ENCODE data around the gene CD70. TPM values are rescaled to one million over a fixed set of nuclear protein-coding genes. Genes with fewer than 3 reads are reported as not detected.
A peak's percentile ranks its signal among the peaks of the same experiment; 100 is the strongest.
"Not testable (repeated sequence)": the region's sequence is repeated elsewhere in the genome, so short reads cannot be mapped to it uniquely, and the experiment has no call there.

The CD70 gene
- polyA plus RNA-seq, 3 donors from 2014 or later, result 0.39 to 0.76 TPM; not detected in 1

- DNase-seq, result no peak
- Mint-ChIP-seq H3K36me3 (peaks cover 0 to 4% (median 0%) of the 10 kb centered on the region in 3 donors), H3K27me3 (ENCODE audit: low read depth in 3 of 3) (peaks cover 3 to 20% (median 9%) of the 10 kb centered on the region in 3 donors), H3K4me1 (no peaks in the 10 kb centered on the region), H3K27ac (no peak overlapping the region), H3K9me3 (peaks cover 0 to 5% (median 0%) of the 10 kb centered on the region in 6 donors), H3K4me3 (no peak overlapping the region)
Measured at GRCh38 chr19:6571167-6571566, 19.8 kb downstream of the CD70 start.

DNA sequence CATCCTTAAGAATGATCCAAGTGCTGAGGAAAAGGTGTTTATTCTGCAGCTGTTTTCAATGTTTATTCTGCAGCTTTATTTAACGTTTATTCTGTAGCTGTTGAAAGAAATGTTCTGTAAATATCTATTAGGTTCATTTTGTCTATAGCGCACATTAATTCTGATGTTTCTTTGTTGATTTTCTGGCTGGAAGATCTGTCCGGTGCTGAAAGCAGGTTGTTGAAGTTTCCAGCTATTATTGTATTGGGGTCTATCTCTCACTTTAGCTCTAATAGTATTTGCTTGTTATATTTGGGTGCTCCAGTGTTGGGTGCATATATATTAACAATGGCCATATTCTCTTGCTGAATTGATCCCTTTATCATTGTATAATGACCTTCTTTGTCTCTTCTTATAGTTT, 20.2 kb downstream of the CD70 start:
- Mint-ChIP-seq H3K36me3 (peaks cover 0 to 4% (median 0%) of the 10 kb centered on the region in 3 donors), H3K27me3 (ENCODE audit: low read depth in 3 of 3) (peaks cover 3 to 23% (median 9%) of the 10 kb centered on the region in 3 donors), H3K9me3 (peaks cover 0 to 5% (median 0%) of the 10 kb centered on the region in 6 donors), H3K4me3 (no peak overlapping the region), H3K4me1 (no peaks in the 10 kb centered on the region), H3K27ac (no peak overlapping the region)
- DNase-seq, result no peak

DNA sequence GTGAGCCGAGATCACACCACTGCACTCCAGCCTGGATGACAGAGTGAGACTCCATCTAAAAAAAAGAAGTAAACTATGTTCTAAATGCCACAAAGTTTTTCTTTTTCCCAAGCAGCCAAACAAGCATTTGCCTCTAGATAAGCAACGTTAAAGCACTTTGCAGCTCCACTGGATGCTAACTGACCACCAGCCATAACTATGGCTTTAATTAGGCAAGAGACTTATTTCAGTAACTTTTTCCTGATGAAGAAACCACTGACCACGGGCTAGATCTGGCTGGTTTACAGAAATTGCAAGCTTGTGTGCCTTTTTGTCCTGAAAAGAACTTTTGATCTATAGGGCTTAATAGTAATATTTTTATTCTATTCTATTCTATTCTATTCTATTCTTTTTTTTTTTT, 22.1 kb downstream of the CD70 start:
- Mint-ChIP-seq H3K4me1 (no peaks in the 10 kb centered on the region), H3K4me3 (no peak overlapping the region), H3K9me3 (peaks cover 0 to 11% (median 4%) of the 10 kb centered on the region in 6 donors), H3K36me3 (peaks cover 0 to 4% (median 0%) of the 10 kb centered on the region in 3 donors), H3K27me3 (ENCODE audit: low read depth in 3 of 3) (peaks cover 8 to 23% (median 11%) of the 10 kb centered on the region in 3 donors), H3K27ac (no peak overlapping the region)
- no peak for DNase-seq

DNA sequence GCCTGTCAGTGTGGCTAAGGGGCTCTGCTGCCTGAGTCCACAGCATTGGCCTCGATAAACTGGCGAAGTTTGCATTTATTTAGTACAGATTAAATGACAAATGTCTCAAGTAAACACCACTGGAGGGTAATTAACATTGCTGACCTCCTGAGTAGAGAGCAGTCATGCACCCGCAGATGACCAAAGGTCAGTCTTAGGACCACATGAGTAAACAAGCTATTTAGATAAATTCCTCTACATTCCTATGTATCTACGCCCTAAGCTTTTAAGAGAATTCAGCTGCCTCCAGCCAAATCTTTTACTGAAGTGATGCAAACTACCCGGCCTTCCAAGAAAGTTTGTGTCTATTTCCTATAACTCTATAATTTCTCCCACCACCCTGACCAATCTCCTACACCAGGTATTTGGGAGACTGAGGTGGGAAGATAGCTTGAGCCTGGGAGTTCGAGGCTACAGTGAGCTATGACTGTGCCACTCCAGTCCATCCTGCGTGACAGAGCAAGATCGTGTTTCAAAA, 22.9 kb downstream of the CD70 start:
- Mint-ChIP-seq H3K27ac (no peak overlapping the region), H3K36me3 (peaks cover 0 to 4% (median 0%) of the 10 kb centered on the region in 3 donors), H3K27me3 (ENCODE audit: low read depth in 3 of 3) (peaks cover 8 to 24% (median 11%) of the 10 kb centered on the region in 3 donors), H3K4me3 (no peak overlapping the region), H3K9me3 (peaks cover 0 to 11% (median 4%) of the 10 kb centered on the region in 6 donors), H3K4me1 (no peaks in the 10 kb centered on the region)
- DNase-seq, result no peak

GRCh38 chr19:6566727-6567126, 24.2 kb downstream of the CD70 start:
- peaks cover 5 to 23% (median 10%) of the 10 kb centered on the region in 3 donors for H3K27me3 Mint-ChIP-seq (ENCODE audit: low read depth in 3 of 3)
- H3K4me1 Mint-ChIP-seq, H3K27ac Mint-ChIP-seq, H3K4me3 Mint-ChIP-seq, H3K36me3 Mint-ChIP-seq, DNase-seq: not testable (repeated sequence)
- H3K9me3 Mint-ChIP-seq, result peaks cover 0 to 11% (median 4%) of the 10 kb centered on the region in 6 donors

DNA sequence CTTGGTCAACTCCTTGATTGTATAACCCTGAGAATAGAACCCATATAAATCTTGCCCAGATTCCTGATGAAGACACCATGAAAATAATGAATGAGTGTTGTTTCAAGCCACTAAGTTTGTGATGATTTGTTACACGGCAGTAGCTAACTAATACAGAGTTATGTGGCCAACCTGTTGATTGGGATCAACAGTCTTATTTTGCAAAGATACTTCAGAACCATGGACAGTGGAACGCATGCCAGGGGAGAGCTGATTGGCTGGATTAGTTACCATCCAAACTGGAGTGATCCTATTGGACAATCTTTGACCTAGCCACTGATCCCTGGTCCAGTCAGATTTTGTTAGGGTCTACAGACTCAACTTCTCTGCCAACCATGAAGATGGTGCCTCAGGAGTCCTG, 26.6 kb downstream of the CD70 start:
- peaks cover 0 to 7% (median 2%) of the 10 kb centered on the region in 6 donors for H3K9me3 Mint-ChIP-seq

DNA sequence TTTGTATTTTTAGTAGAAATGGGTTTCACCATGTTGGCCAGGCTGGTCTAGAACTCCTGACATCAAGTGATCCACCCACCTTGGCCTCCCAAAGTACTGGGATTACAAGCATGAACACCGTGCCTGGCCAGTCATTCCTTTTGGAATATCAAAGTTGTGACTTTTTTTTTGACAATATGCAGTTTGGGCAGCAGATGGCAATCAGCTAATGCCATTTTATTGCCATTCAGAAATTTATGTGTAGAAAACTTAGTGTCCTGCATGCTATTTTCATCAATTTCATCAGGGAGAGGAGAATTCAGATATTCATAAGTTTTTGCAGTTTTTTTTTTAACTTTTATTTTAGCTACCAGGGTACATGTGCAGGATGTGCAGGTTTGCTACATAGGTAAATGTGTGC, 28.5 kb downstream of the CD70 start:
- H3K4me1 Mint-ChIP-seq; H3K27me3 Mint-ChIP-seq (ENCODE audit: low read depth in 3 of 3); DNase-seq; H3K27ac Mint-ChIP-seq; H3K4me3 Mint-ChIP-seq; H3K36me3 Mint-ChIP-seq; H3K9me3 Mint-ChIP-seq: not testable (repeated sequence)

More for the DNA sequence above, 26.6 kb downstream of the CD70 start:
- Mint-ChIP-seq H3K4me1 (no peaks in the 10 kb centered on the region), H3K27me3 (ENCODE audit: low read depth in 3 of 3) (peaks cover 2 to 13% (median 12%) of the 10 kb centered on the region in 3 donors), H3K27ac (no peak overlapping the region), H3K36me3 (no peaks in the 10 kb centered on the region), H3K4me3 (no peak overlapping the region)
- peak in 2 of 3 donors; percentile 12 to 21 for DNase-seq

DNA sequence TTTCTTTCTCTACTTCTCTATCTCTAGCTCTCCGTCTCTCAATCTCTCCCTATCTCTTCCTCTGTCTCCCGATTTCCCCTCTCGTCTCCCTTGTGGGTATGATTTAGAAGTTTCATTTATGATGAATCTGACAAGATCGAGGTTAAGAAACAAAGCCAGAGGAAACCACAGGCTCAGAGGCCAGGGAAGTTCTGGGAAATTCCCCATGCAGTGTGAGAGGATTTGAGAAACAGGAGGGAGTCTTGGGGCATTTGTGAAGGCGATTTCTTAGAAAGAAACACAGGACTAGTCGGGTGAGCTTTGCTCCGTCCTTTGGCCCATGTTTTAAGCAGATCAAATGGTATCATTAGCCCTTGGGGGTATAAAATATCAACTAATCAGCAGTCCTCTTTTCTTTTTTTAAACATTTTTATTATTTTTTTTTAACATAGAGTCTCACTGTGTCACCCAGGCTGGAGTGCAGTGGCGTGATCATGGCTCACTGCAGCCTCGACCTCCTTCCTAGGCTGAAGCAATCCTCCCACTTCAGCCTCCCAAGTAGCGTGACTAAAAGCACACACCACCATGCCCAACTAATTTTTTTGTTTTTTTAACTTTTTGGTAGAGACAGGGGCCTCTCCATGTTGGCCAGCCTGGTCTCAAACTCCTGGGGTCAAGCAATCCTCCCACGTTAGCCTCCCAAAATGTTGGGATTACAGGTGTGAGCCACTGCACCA, 34.3 kb downstream of the CD70 start:
- peaks cover 0 to 6% (median 2%) of the 10 kb centered on the region in 3 donors for H3K27me3 Mint-ChIP-seq (ENCODE audit: low read depth in 3 of 3)
- H3K4me1 Mint-ChIP-seq, result peaks cover 7 to 10% of the 10 kb centered on the region in 2 donors
- no peak overlapping the region for H3K27ac Mint-ChIP-seq
- no peak for DNase-seq
- no peak overlapping the region for H3K4me3 Mint-ChIP-seq
- no peaks in the 10 kb centered on the region for H3K9me3 Mint-ChIP-seq
- no peaks in the 10 kb centered on the region for H3K36me3 Mint-ChIP-seq

- Mint-ChIP-seq H3K4me1 (peaks cover 7 to 10% of the 10 kb centered on the region in 2 donors), H3K27me3 (ENCODE audit: low read depth in 3 of 3) (peaks cover 0 to 6% (median 0%) of the 10 kb centered on the region in 3 donors), H3K9me3 (no peaks in the 10 kb centered on the region), H3K27ac (no peak overlapping the region), H3K36me3 (no peaks in the 10 kb centered on the region), H3K4me3 (no peak overlapping the region)
- no peak for DNase-seq
Measured at GRCh38 chr19:6556043-6556449, 34.9 kb downstream of the CD70 start.

DNA sequence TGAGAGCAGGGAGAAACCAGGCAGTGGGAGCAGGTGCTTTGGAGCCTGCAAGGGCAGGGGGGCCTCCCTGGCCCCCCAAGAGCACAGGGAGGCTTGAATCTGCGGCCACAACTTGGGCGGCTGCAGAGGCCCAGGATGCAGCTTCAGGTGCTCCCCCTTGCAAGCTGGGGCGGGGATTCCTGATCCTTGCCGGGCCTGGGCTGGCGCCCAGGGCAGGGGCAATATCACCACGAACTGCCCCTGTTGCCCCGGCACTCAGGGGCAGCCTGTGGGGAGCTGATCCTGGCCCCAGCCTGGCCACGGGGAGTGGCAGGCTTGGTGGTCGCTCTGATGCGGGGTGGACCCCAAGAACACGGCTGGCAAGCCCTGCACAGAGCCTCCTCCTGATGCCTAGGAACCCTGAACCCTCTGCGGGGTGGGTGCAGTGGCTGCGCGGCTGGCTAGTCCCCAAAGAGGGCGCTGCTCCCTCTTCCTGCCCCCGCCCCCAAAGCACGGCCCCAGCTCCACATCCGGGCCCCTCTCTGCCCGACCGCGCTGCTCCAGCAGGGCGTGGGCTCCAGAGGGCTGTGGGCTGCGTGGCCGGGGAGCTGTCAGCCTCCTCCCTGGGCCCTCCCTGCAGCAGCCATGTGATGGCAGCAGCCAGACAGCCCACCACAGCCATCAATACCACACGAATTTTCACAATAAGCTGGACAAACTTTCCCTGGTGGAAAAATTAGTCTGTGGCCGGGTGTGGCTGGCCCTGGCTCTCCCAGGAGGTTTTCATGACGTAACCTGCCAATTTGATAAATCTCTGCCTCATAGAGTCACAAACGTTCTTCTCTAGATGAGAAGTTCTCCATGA, 39.1 kb downstream of the CD70 start:
- DNase-seq, result peak; percentile 59 to 73 (median 64)
- no peaks in the 10 kb centered on the region for H3K9me3 Mint-ChIP-seq
- peak overlapping the region; percentile 25 to 70 (median 55) for H3K4me3 Mint-ChIP-seq
- H3K27ac Mint-ChIP-seq, result peak overlapping the region in 3 of 6 donors; percentile 19 to 36 (median 28)
- no peaks in the 10 kb centered on the region for H3K36me3 Mint-ChIP-seq
- H3K27me3 Mint-ChIP-seq (ENCODE audit: low read depth in 3 of 3), result peaks cover 0 to 9% (median 2%) of the 10 kb centered on the region in 3 donors
- peaks cover 13 to 18% of the 10 kb centered on the region in 2 donors for H3K4me1 Mint-ChIP-seq

DNA sequence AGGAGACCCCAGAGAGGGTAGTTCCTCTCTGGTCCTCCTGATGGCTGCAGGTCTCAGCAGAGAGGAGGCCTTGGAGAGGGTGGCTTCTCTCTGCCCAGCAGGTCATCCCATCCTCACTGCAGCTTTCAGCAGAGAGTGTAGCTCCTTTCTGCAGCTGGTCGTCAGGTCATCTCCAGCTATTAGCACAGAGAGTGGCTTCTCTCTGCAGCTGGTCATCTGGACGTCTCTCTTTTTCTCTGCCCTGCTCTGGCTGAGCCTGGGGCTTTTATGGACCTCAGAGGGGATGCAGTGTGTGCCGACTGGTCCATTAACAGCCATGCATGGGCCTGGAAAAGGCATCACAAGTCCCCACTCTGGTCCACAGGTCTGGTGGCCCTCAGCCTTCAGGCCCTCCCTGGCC, 39.9 kb downstream of the CD70 start:
- no peak overlapping the region for H3K4me3 Mint-ChIP-seq
- no peak for DNase-seq
- no peaks in the 10 kb centered on the region for H3K36me3 Mint-ChIP-seq
- no peaks in the 10 kb centered on the region for H3K9me3 Mint-ChIP-seq
- H3K4me1 Mint-ChIP-seq, result peaks cover 19 to 20% of the 10 kb centered on the region in 2 donors
- peak overlapping the region in 1 of 6 donors; percentile 41 for H3K27ac Mint-ChIP-seq
- peaks cover 0 to 9% (median 2%) of the 10 kb centered on the region in 3 donors for H3K27me3 Mint-ChIP-seq (ENCODE audit: low read depth in 3 of 3)

GRCh38 chr19:6550679-6551078, 40.3 kb downstream of the CD70 start:
- not testable (repeated sequence) for H3K36me3 Mint-ChIP-seq; DNase-seq; H3K9me3 Mint-ChIP-seq; H3K27me3 Mint-ChIP-seq (ENCODE audit: low read depth in 3 of 3)
- Mint-ChIP-seq H3K27ac (peak overlapping the region in 3 of 6 donors; percentile 41 to 74 (median 45)), H3K4me3 (peak overlapping the region in 1 of 5 donors; percentile 29), H3K4me1 (peaks cover 19 to 20% of the 10 kb centered on the region in 2 donors)

GRCh38 chr19:6543866-6544347, 47.0 kb downstream of the CD70 start:
- peak overlapping the region in 4 of 6 donors; percentile 43 to 80 (median 58) for H3K27ac Mint-ChIP-seq
- peak in 2 of 3 donors; percentile 31 to 35 for DNase-seq

More at GRCh38 chr19:6543866-6544347, 47.0 kb downstream of the CD70 start:
- Mint-ChIP-seq H3K36me3 (peaks cover 0 to 5% (median 0%) of the 10 kb centered on the region in 3 donors), H3K9me3 (no peaks in the 10 kb centered on the region), H3K4me1 (peaks cover 13 to 20% of the 10 kb centered on the region in 2 donors), H3K27me3 (ENCODE audit: low read depth in 3 of 3) (peaks cover 2 to 10% (median 6%) of the 10 kb centered on the region in 3 donors), H3K4me3 (peak overlapping the region in 1 of 5 donors; percentile 35)
